ENCODE measurements around the gene OAS3.
A peak's percentile ranks its signal among the peaks of the same experiment; 100 is the strongest.

OAS3 gene

DNA sequence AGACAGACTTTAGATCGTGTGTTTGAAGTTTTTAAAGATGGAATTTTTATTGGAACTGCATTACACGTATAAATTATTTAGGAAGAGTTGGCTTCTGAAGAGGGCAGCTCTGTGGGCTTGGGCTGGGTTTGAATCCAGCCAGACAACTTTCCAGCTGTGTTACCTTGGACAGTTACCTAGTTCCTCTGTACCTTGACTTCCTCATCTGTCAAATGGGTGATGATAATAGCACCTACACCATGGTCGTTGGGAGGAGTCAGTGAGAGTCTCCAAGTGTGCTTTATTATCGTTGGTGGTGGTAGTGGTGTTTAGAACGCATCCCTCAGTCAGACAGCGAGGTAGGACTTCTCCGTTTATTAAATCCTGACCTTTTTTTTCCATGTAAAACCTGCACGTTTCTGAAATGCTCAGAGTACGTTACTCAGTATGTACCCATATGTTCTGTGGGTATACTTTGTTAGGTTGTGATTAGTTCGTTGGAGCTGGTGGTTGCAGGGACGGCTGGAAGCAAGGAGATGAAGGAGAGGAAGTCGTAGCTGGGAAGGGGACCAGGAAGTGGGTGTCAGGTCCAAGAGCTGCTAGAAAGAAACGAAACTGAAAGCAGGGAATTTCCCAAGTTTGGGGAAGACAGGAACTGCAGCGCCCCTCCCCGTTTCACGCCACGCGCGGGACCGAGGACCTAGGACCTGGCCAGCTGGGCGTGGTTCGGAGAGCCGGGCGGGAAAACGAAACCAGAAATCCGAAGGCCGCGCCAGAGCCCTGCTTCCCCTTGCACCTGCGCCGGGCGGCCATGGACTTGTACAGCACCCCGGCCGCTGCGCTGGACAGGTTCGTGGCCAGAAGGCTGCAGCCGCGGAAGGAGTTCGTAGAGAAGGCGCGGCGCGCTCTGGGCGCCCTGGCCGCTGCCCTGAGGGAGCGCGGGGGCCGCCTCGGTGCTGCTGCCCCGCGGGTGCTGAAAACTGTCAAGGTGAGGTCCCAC is at the start of gene OAS3:
TSS of gene OAS3 (plus strand) at position 734 of the 979 bp plus-strand sequence. CDS start at position 791, 57 bp downstream.
- DNase-seq (ENCODE audit: insufficient read length, low spot score), result peak; percentile 91
- peak; percentile 39; the same call in 1 of the 2 replicates for TF ChIP-seq POLR2A (IDR thresholded peaks at IDR 0.05; ENCODE audit: low read depth, low read length)
- peak; percentile 73 for FAIRE-seq

DNA sequence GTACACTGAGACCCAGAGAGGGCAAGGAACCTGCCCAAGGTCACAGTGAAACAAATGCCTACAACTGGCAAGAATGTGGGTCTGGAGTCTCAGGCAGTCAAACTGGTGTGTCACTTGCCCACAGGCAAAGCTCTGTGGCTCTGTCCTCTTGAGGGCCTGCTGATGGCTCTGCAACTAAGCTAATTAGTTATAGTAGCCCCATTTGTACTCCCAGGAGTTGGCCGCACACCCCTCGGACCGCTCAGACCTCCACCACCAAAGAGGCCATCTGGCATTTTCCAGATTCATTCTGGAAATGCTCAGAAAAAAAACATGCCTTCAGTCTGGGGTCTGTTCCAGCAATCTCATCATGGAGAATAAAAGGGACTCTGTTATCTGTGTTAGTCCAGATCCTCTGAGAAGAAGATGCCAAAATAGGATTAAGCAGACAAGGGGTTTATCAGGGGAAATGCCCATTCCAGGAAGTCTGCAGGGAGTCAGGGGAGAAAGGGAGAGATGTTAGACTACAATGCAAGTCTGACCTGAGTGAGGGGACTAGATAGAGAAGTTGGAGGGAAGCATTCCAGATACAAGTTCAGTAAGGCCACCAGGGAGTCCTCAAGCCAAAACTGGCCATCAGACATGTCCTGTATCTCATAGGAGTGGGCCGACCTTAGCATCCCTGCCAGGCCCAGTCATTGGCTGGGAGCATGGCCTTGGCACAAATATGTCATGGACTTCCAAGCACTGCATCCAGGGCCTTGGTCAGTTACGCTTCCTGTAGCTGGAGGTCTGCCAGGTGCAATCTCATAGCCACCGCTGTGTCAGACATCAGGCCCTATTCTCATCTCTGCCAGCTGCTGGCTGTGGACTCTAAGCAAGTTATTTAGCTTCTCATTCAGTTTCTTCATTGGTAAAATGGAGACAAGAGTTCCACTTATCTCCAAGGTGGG is 46.9 kb upstream of the OAS3 start:
- no peak for TF ChIP-seq POLR2A (IDR thresholded peaks at IDR 0.05; ENCODE audit: low read depth, low read length)
- no peak for FAIRE-seq
- no peak for DNase-seq (ENCODE audit: insufficient read length, low spot score)

DNA sequence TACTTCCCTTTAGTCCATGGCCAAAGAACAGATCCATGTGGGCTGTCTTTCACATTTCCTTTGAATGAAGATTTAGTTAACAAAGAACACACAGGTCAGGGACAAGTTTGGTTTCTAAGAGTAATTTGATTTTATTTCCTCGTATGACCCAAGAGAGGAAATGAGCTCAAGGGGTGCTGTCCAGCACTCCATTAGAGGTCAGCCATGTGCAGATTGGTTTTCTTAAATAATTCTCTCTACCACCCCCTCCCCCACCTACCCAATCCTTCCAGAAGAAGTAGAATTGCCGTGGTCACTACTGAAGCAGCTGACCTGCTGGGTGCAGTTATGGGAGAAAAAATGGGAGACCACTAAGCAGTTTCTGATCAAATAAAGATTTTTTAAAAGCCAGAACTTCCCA is 45.4 kb upstream of the OAS3 start:
- FAIRE-seq (no peak), DNase-seq (ENCODE audit: insufficient read length, low spot score) (no peak)
- no peak for TF ChIP-seq POLR2A (IDR thresholded peaks at IDR 0.05; ENCODE audit: low read depth, low read length)

- FAIRE-seq, result no peak
Measured at GRCh38 chr12:112894128-112894527, 44.1 kb upstream of the OAS3 start.

DNA sequence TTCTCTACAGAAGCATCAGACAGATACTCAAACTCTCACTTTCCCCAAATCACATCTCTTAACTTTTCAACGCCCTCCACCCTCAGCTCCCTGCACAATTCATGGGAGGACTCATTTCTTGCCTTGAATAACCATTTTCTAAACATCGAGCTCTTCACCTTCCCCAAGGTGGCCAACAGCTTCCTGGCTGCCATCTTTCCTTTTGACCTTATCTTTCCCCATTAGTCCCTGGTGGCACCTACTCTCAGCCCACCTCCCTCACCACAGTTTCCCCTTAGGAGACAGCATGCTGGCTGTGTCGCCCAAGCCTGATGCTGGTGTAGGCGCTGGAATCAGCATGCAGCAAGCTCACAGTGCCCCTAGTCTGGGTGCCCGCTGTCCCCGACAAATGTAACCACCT is 39.9 kb upstream of the OAS3 start:
- FAIRE-seq (no peak), DNase-seq (ENCODE audit: insufficient read length, low spot score) (no peak)
- no peak for TF ChIP-seq POLR2A (IDR thresholded peaks at IDR 0.05; ENCODE audit: low read depth, low read length)

More at GRCh38 chr12:112894128-112894527, 44.1 kb upstream of the OAS3 start:
- no peak for DNase-seq (ENCODE audit: insufficient read length, low spot score)
- no peak for TF ChIP-seq POLR2A (IDR thresholded peaks at IDR 0.05; ENCODE audit: low read depth, low read length)

DNA sequence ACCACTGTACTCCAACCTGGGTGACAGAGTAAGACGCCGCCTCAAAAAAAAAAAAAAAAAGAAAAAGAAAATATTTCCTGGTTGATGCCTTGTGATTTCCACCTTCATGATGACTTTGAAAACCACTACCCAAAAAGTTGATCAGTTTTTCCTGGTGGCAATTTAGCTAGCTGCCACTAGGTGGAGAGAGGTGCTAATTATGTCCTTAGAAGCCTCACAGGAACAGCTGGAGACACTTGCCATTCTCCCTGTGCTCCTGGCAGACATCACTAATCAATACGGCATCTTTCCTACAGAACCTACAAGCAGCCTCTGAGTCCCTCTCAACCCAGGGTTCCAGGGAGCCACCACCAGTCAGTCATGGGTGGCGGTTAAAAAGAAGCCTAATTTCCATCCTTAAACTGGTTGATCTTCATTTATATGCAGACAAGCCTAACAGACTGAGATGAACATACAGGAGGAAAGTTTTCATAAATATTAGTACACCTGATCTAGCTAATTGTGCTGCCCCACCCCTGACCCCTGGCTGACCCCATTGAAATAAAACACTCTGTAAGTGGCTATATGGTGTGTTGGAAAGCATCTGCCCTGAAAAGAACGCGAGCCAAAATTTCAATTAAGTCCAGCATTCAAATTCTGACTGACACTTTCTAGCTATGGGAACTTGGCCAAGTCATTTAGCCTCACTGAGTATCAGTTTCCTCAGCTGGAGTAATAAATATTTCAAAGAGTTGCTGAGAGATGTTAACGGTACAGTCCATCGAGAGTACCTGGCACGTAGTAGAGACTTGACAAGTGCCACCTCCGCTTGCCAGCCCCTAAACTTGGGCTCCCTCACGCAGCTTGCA is 37.8 kb upstream of the OAS3 start:
- DNase-seq (ENCODE audit: insufficient read length, low spot score), result peak; percentile 40
- TF ChIP-seq POLR2A (IDR thresholded peaks at IDR 0.05; ENCODE audit: low read depth, low read length), result no peak
- FAIRE-seq, result no peak

DNA sequence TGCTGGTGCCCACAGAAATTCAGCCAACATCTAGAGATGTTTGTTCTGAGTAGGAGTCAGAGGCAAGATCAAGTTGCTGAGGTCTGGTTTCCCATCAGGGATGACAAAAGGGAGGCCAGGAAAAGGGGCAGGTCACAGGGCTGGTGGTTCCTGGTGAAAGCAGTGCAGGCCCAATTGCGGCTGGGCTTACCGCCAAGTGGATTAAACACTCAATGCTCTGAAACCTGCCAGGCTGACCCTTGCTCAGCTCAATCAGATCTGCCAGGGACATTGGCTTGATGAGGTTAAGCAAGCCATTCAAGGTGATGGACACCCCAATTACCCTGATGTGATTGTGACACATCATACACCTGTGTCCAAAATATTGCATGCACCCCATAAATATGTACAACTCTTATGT is 37.0 kb upstream of the OAS3 start:
- DNase-seq (ENCODE audit: insufficient read length, low spot score), result no peak
- no peak for TF ChIP-seq POLR2A (IDR thresholded peaks at IDR 0.05; ENCODE audit: low read depth, low read length)
- no peak for FAIRE-seq

- DNase-seq (ENCODE audit: insufficient read length, low spot score) (no peak), FAIRE-seq (peak; percentile 68)
- TF ChIP-seq POLR2A (IDR thresholded peaks at IDR 0.05; ENCODE audit: low read depth, low read length), result no peak
Measured at GRCh38 chr12:112904571-112904970, 33.7 kb upstream of the OAS3 start.

- no peak for TF ChIP-seq POLR2A (IDR thresholded peaks at IDR 0.05; ENCODE audit: low read depth, low read length)
- no peak for DNase-seq (ENCODE audit: insufficient read length, low spot score)
- peak; percentile 6 for FAIRE-seq
Measured at GRCh38 chr12:112905451-112906089, 32.7 kb upstream of the OAS3 start.

- no peak for TF ChIP-seq POLR2A (IDR thresholded peaks at IDR 0.05; ENCODE audit: low read depth, low read length)
- FAIRE-seq, result peak; percentile 86
- peak; percentile 54 for DNase-seq (ENCODE audit: insufficient read length, low spot score)
Measured at GRCh38 chr12:112906712-112907414, 31.4 kb upstream of the OAS3 start, which contains the start of gene OAS1. Gene OAS1 (plus strand): TSS chr12:112906962. CDS start chr12:112907040, 78 bp downstream.

GRCh38 chr12:112907415-112908157 is 30.7 kb upstream of the OAS3 start:
- no peak for DNase-seq (ENCODE audit: insufficient read length, low spot score)

More at GRCh38 chr12:112907415-112908157, 30.7 kb upstream of the OAS3 start:
- no peak for FAIRE-seq
- TF ChIP-seq POLR2A (IDR thresholded peaks at IDR 0.05; ENCODE audit: low read depth, low read length), result no peak
